Testis (tissue), 3 donors: Measurements from ENCODE around the gene NARF. TPM values are rescaled to one million over a fixed set of nuclear protein-coding genes. Genes with fewer than 3 reads are reported as not detected.
"Not testable (repeated sequence)": the region's sequence is repeated elsewhere in the genome, so short reads cannot be mapped to it uniquely, and the experiment has no call there.

Experiments used
- DNase-seq: peaks from one replicate; pipeline ENCODE4 v3.0.0-alpha.2; 2019
- H3K27ac ChIP-seq, 2 donors: fragments of 200-600 bp; sonication (generic); one replicate each; pipeline ENCODE4 v1.5.1; 2019
- H3K27me3 ChIP-seq: fragments of 200-600 bp; sonication (generic); one replicate; pipeline ENCODE4 v1.5.1; 2019
- H3K36me3 ChIP-seq: fragments of 200-600 bp; sonication (generic); one replicate; pipeline ENCODE4 v1.5.1; 2017; ENCODE audit warnings: low read depth; ENCODE audit errors: missing control alignments
- H3K4me1 ChIP-seq: fragments of 200-600 bp; sonication (generic); one replicate; pipeline ENCODE4 v1.5.1; 2019
- H3K4me3 ChIP-seq, 2 donors: fragments of 200-600 bp; sonication (generic); one replicate each; pipeline ENCODE4 v1.5.1; 2017 to 2019
- H3K9me3 ChIP-seq: fragments of 200-600 bp; sonication (generic); one replicate; pipeline ENCODE4 v1.5.1; 2017
- CTCF ChIP-seq, 3 experiments: fragments of 450-650 bp in 2 of 3; fragments of 200-600 bp in 1 of 3; sonication (generic) in 1 of 3; IDR thresholded peaks; one replicate each; pipeline ENCODE4 v1.5.1; 2016 to 2019; ENCODE audit warnings: antibody characterized with exemption in 3 of 3, mild to moderate bottlenecking in 2 of 3, moderate library complexity in 1 of 3
- POLR2A ChIP-seq: fragments of 450-650 bp; IDR thresholded peaks from one replicate; pipeline ENCODE4 v1.6.1; 2017; ENCODE audit warnings: antibody characterized with exemption, mild to moderate bottlenecking, moderate library complexity
- WGBS, 2 donors: methylation state at CpG; one replicate each; pipeline ENCODE4 v1.1.5; 2018; 5-methylcytosine and 5-hydroxymethylcytosine counted together
- intact Hi-C: fragments of 100-400 bp; cut with DNase I; formaldehyde crosslinking; loops from one replicate; pipeline ENCODE4 v1.15.1; 2023; ENCODE audit warnings: low total_unique reads
- polyA plus RNA-seq: library from polyadenylated mRNA; stranded (reverse); fragments of 350-450 nt; fragmentation: Illumina TruSeq; extraction: RNeasy Lipid Tissue Mini Kit (QIAGEN cat#74804); gene quantifications from one replicate; pipeline ENCODE4 v1.2.3, GENCODE V29; 2014; ENCODE audit warnings: low read depth, low replicate concordance; ENCODE audit not compliant: insufficient read depth
- total RNA-seq, 2 donors: library from RNA; depleted of rRNA; stranded (reverse); fragments of >200 nt; gene quantifications; one replicate each; pipeline ENCODE4 v1.2.3, GENCODE V29; 2016

The NARF gene
- total and polyA plus RNA-seq, 3 donors from 2014 or later, result 115 to 161 (median 130) TPM

GRCh38 chr17:82457073-82457928 is 1.2 kb upstream of the NARF start:
- no peaks in the 10 kb centered on the region for H3K9me3 ChIP-seq
- 22 to 32% methylated on average over 10 of the region's 10 CpGs for WGBS, 2 donors
- peak overlapping the region; percentile 100 for H3K27ac ChIP-seq
- no peaks in the 10 kb centered on the region for H3K27me3 ChIP-seq
- peak overlapping the region; percentile 82 to 96 for H3K4me3 ChIP-seq
- peaks cover 33% of the 10 kb centered on the region for H3K4me1 ChIP-seq
- intact Hi-C loops, result no loop called here
- no peaks in the 10 kb centered on the region for H3K36me3 ChIP-seq
- DNase-seq, result no peak
- TF ChIP-seq POLR2A (no peak), CTCF (IDR thresholded peaks at IDR 0.05) (no peak)

GRCh38 chr17:82457929-82458178 is 687 bp upstream of the NARF start:
- DNase-seq, result no peak
- H3K9me3 ChIP-seq, result no peaks in the 10 kb centered on the region
- intact Hi-C loops, result no loop called here
- H3K4me3 ChIP-seq, result peak overlapping the region; percentile 82 to 96
- no peak for TF ChIP-seq POLR2A
- no peak for TF ChIP-seq CTCF (IDR thresholded peaks at IDR 0.05)
- H3K4me1 ChIP-seq, result peaks cover 33% of the 10 kb centered on the region
- no peaks in the 10 kb centered on the region for H3K36me3 ChIP-seq
- peak overlapping the region; percentile 100 for H3K27ac ChIP-seq
- WGBS, 2 donors, result 0 to 2% methylated on average over 8 of the region's 8 CpGs
- H3K27me3 ChIP-seq, result no peaks in the 10 kb centered on the region

GRCh38 chr17:82458885-82459424 is 414 bp downstream of the NARF start:
- peak overlapping the region; percentile 82 to 96 for H3K4me3 ChIP-seq
- H3K9me3 ChIP-seq, result no peaks in the 10 kb centered on the region
- no peaks in the 10 kb centered on the region for H3K27me3 ChIP-seq
- H3K4me1 ChIP-seq, result peaks cover 33% of the 10 kb centered on the region
- H3K27ac ChIP-seq, result peak overlapping the region; percentile 100
- no peaks in the 10 kb centered on the region for H3K36me3 ChIP-seq
- DNase-seq, result no peak
- intact Hi-C loops, result no loop called here
- 1 to 2% methylated on average over 24 to 55 of the region's 62 CpGs for WGBS, 2 donors
- TF ChIP-seq POLR2A (no peak), CTCF (IDR thresholded peaks at IDR 0.05) (no peak)

GRCh38 chr17:82459936-82460335 is 1.4 kb downstream of the NARF start:
- H3K36me3 ChIP-seq, H3K27me3 ChIP-seq, DNase-seq, intact Hi-C loops, H3K27ac ChIP-seq, H3K4me3 ChIP-seq, H3K9me3 ChIP-seq: not testable (repeated sequence)
- peaks cover 33% of the 10 kb centered on the region for H3K4me1 ChIP-seq
- 68 to 84% methylated on average over 8 to 9 of the region's 9 CpGs for WGBS, 2 donors

- Histone ChIP-seq H3K27me3 (no peaks in the 10 kb centered on the region), H3K9me3 (no peaks in the 10 kb centered on the region), H3K36me3 (peaks cover 3% of the 10 kb centered on the region), H3K4me3 (no peak overlapping the region), H3K27ac (no peak overlapping the region), H3K4me1 (peaks cover 19% of the 10 kb centered on the region)
- no peak for DNase-seq
- WGBS, 2 donors, result 67 to 69% methylated on average over 7 to 10 of the region's 10 CpGs
- TF ChIP-seq POLR2A, result no peak
- TF ChIP-seq CTCF (IDR thresholded peaks at IDR 0.05), result no peak
- intact Hi-C loops, result no loop called here
Measured at GRCh38 chr17:82461827-82462524, 3.4 kb downstream of the NARF start.
